SK-N-MC (cell line): ENCODE data around the gene HOXC11.

Experiments used
- EZH2 ChIP-seq: fragments of 200-600 bp; sonication (generic); IDR thresholded peaks from one replicate; pipeline ENCODE4 v1.6.1; 2017; ENCODE audit warnings: antibody characterized with exemption
- POLR2AphosphoS5 ChIP-seq: IDR thresholded peaks from 2 replicates; pipeline ENCODE4 v1.6.1; 2012; ENCODE audit warnings: mild to moderate bottlenecking, low read depth, low read length, borderline replicate concordance

- TF ChIP-seq EZH2 (no peak), POLR2AphosphoS5 (no peak)
These were observed 1.2 kb upstream of the HOXC11 start for GRCh38 chr12:53971686-53972085.
